Measurements from ENCODE around the gene MMP25.

The MMP25 gene

DNA sequence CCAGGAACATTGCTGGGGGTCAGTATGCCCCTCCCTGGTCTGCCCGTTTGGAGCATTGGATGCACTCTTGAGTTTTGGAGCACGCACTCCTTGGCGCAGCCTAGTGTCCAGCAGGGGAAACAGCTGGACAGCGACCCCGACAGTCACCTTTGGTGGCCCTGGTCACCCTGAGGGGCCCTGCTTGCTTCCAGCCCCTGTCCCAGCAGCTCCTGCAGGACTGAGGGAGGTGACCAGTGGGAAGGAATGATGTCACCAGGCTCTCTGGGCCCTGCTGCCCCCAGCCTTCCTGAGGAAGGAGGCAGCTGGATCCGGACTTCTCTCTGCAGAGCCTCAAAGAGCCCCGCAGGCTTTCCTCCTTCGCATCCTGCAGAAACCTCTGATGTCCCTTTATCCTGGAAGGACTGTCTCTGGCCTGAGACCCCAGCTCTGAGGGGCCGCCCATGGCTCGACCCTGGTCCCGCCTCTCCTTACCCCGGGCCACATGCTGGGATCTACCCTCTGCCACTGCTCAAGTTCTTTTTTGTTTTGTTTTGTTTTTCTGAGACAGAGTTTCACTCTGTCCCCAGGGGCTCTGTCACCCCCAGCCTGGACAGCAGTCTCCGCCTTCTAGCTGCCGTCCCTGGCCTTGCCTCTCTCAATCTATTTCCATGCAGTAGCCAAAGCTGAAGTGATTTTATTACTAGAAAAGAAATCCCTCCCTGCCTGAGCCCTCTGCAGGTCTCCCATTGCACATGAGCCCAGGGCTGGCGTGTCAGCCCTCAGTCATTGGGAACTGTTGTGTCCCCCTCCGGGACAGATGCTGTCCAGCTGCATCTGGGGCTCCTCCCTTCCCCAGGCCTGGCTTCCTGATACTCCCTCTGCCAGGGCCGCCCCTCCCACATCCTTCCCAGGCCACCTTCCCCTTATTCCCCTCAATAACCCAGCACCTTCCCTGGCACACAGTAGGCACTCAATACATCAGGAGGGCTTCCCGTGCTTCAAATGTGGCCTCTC, 41.2 kb downstream of the MMP25 start:
- no peaks in the 10 kb centered on the region for H3K9me3 ChIP-seq (ENCODE audit: insufficient read depth, low read length)
- H4K20me1 ChIP-seq (ENCODE audit: low read depth, low read length): no peaks in the 10 kb centered on the region
- no peak overlapping the region for H3K27ac ChIP-seq (ENCODE audit: low read depth, low read length)
- no peak for TF ChIP-seq EZH2phosphoT487 (conservative IDR thresholded peaks at IDR 0.05; ENCODE audit: low read length)
- TF ChIP-seq, protein P1, sequence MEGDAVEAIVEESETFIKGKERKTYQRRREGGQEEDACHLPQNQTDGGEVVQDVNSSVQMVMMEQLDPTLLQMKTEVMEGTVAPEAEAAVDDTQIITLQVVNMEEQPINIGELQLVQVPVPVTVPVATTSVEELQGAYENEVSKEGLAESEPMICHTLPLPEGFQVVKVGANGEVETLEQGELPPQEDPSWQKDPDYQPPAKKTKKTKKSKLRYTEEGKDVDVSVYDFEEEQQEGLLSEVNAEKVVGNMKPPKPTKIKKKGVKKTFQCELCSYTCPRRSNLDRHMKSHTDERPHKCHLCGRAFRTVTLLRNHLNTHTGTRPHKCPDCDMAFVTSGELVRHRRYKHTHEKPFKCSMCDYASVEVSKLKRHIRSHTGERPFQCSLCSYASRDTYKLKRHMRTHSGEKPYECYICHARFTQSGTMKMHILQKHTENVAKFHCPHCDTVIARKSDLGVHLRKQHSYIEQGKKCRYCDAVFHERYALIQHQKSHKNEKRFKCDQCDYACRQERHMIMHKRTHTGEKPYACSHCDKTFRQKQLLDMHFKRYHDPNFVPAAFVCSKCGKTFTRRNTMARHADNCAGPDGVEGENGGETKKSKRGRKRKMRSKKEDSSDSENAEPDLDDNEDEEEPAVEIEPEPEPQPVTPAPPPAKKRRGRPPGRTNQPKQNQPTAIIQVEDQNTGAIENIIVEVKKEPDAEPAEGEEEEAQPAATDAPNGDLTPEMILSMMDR (IDR thresholded peaks at IDR 0.05; ENCODE audit: insufficient read depth, low read length, poor library complexity, severe bottlenecking): no peak
- no peak overlapping the region for H2AFZ ChIP-seq (ENCODE audit: low read depth, low read length, severe bottlenecking)
- H3K9me2 ChIP-seq (replicated peaks; ENCODE audit: insufficient read depth, low read length): no peaks in the 10 kb centered on the region
- H3F3A ChIP-seq (ENCODE audit: insufficient read depth): no peaks in the 10 kb centered on the region
- H3K79me2 ChIP-seq (ENCODE audit: insufficient read depth, low read length): no peaks in the 10 kb centered on the region
- no peak overlapping the region for H3K4me2 ChIP-seq (ENCODE audit: low read depth, low read length, poor library complexity, severe bottlenecking)
- H3K27me3 ChIP-seq (ENCODE audit: low read length): no peaks in the 10 kb centered on the region
- H3K9ac ChIP-seq (ENCODE audit: low read length): no peak overlapping the region
- no peaks in the 10 kb centered on the region for H3K36me3 ChIP-seq (ENCODE audit: low read length)
- no peak overlapping the region for H3K4me3 ChIP-seq (ENCODE audit: insufficient read depth, low read length, poor library complexity, severe bottlenecking)

DNA sequence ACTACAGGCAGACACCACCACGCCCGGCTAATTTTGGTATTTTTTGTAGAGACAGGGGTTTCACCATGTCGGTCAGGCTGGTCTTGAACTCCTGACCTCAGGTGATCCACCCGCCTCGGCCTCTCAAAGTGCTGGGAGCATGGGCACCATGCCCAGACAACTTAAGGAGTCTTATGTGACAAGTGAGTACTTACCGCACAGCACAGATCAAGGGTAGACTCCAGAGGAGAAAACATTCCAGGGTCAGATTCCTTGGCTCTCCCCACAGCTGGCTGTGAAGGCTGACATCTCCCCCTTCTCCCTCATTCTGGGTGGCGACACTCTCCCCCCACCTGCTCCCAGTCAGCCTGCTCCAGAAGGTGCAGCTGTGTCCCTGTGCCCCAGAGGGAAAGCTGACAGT, 42.1 kb downstream of the MMP25 start:
- Histone ChIP-seq H3K9ac (ENCODE audit: low read length) (no peak overlapping the region), H3K36me3 (ENCODE audit: low read length) (no peaks in the 10 kb centered on the region), H3K4me2 (ENCODE audit: low read depth, low read length, poor library complexity, severe bottlenecking) (no peak overlapping the region), H3K4me3 (ENCODE audit: insufficient read depth, low read length, poor library complexity, severe bottlenecking) (no peak overlapping the region), H2AFZ (ENCODE audit: low read depth, low read length, severe bottlenecking) (no peak overlapping the region), H3K27ac (ENCODE audit: low read depth, low read length) (no peak overlapping the region), H3K27me3 (ENCODE audit: low read length) (no peaks in the 10 kb centered on the region), H3K9me2 (replicated peaks; ENCODE audit: insufficient read depth, low read length) (no peaks in the 10 kb centered on the region), H4K20me1 (ENCODE audit: low read depth, low read length) (no peaks in the 10 kb centered on the region), H3F3A (ENCODE audit: insufficient read depth) (no peaks in the 10 kb centered on the region), H3K79me2 (ENCODE audit: insufficient read depth, low read length) (no peaks in the 10 kb centered on the region), H3K9me3 (ENCODE audit: insufficient read depth, low read length) (no peaks in the 10 kb centered on the region)
- TF ChIP-seq, protein P1 (IDR thresholded peaks at IDR 0.05; ENCODE audit: insufficient read depth, low read length, poor library complexity, severe bottlenecking): no peak
- TF ChIP-seq EZH2phosphoT487 (conservative IDR thresholded peaks at IDR 0.05; ENCODE audit: low read length): no peak

DNA sequence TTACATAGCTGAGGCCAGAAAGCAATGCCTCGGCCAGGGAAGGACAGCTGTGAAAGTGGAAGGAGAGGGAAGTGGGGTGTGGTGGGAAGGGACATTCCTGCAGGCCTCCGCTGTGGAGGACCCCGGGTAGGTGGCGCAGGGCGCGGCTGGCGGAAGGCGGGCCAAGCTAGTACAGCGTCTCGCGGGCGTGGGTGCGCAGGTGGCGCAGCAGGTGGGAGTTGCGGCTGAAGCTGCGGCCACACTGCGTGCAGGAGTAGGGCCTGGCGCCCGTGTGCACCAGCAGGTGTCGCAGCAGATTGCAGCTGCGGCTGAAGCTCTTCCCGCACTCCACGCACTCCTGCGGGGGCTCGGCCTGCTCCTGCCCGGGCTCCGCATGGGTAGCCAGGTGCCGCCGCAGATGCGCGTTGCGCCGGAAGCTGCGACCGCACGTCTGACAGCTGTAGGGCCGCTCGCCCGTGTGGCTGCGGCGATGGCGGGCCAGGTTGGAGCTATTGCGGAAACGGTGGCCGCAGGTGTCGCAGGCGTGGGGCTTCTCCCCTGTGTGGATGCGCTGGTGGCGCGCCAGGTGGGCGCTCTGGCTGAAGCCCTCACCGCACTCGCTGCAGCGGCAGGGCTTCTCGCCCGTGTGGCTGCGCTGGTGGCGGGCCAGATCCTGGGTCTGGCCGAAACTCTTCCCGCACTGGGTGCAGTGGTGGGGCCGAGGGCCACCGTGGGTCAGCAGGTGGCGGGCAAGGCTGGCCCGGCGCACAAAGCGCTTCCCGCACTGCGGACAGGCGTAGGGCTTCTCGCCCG, 42.8 kb downstream of the MMP25 start:
- no peaks in the 10 kb centered on the region for H3F3A ChIP-seq (ENCODE audit: insufficient read depth)
- no peaks in the 10 kb centered on the region for H3K9me3 ChIP-seq (ENCODE audit: insufficient read depth, low read length)
- no peak overlapping the region for H3K27ac ChIP-seq (ENCODE audit: low read depth, low read length)
- H2AFZ ChIP-seq (ENCODE audit: low read depth, low read length, severe bottlenecking): no peak overlapping the region
- TF ChIP-seq EZH2phosphoT487 (conservative IDR thresholded peaks at IDR 0.05; ENCODE audit: low read length): no peak
- TF ChIP-seq, protein P1 (IDR thresholded peaks at IDR 0.05; ENCODE audit: insufficient read depth, low read length, poor library complexity, severe bottlenecking): no peak
- H3K4me2 ChIP-seq (ENCODE audit: low read depth, low read length, poor library complexity, severe bottlenecking): no peak overlapping the region
- no peaks in the 10 kb centered on the region for H3K79me2 ChIP-seq (ENCODE audit: insufficient read depth, low read length)
- H3K4me3 ChIP-seq (ENCODE audit: insufficient read depth, low read length, poor library complexity, severe bottlenecking): no peak overlapping the region
- H3K9me2 ChIP-seq (replicated peaks; ENCODE audit: insufficient read depth, low read length): no peaks in the 10 kb centered on the region
- H3K36me3 ChIP-seq (ENCODE audit: low read length): no peaks in the 10 kb centered on the region
- H3K9ac ChIP-seq (ENCODE audit: low read length): no peak overlapping the region
- no peaks in the 10 kb centered on the region for H4K20me1 ChIP-seq (ENCODE audit: low read depth, low read length)
- no peaks in the 10 kb centered on the region for H3K27me3 ChIP-seq (ENCODE audit: low read length)
